OCI-LY1 (cell line): ENCODE measurements around the gene PLPPR4.

Experiments
- H2AFZ ChIP-seq: fragments of 200-600 bp; sonication (generic), shearing (Covaris generic); 2 replicates; pipeline ENCODE4 v1.6.0; 2014; ENCODE audit warnings: antibody characterized with exemption, mild to moderate bottlenecking, low read length
- H3F3A ChIP-seq: fragments of 200-600 bp; sonication (generic), shearing (Covaris generic); 2 replicates; pipeline ENCODE4 v1.6.0; 2014; ENCODE audit warnings: mild to moderate bottlenecking, antibody characterized with exemption, low read length, moderate library complexity; ENCODE audit not compliant: insufficient read depth
- H3K27ac ChIP-seq: fragments of 200-600 bp; sonication (generic); 2 replicates; pipeline ENCODE4 v1.5.1; 2014; ENCODE audit warnings: low read length, mixed run types, mild to moderate bottlenecking, low read depth; ENCODE audit not compliant: poor library complexity, severe bottlenecking
- H3K27me3 ChIP-seq: fragments of 200-600 bp; sonication (generic); 2 replicates; pipeline ENCODE4 v1.6.0; 2014; ENCODE audit warnings: antibody characterized with exemption, mild to moderate bottlenecking, low read length, moderate library complexity; ENCODE audit not compliant: insufficient read depth
- H3K36me3 ChIP-seq: fragments of 200-600 bp; sonication (generic); 2 replicates; pipeline ENCODE4 v1.6.1; 2014; ENCODE audit warnings: mild to moderate bottlenecking, antibody characterized with exemption, low read length, moderate library complexity, mixed read lengths; ENCODE audit not compliant: insufficient read depth
- H3K4me1 ChIP-seq: fragments of 200-600 bp; sonication (generic); 2 replicates; pipeline ENCODE4 v1.5.1; 2014; ENCODE audit warnings: mild to moderate bottlenecking, low read length, moderate library complexity; ENCODE audit not compliant: insufficient read depth, severe bottlenecking
- H3K4me2 ChIP-seq: fragments of 200-600 bp; sonication (generic), shearing (Covaris generic); 2 replicates; pipeline ENCODE4 v1.6.1; 2014; ENCODE audit warnings: low read length
- H3K4me3 ChIP-seq: fragments of 200-600 bp; sonication (generic); 2 replicates; pipeline ENCODE4 v1.5.1; 2014; ENCODE audit warnings: low read length, low read depth, mild to moderate bottlenecking, mixed read lengths; ENCODE audit not compliant: poor library complexity, severe bottlenecking
- H3K79me2 ChIP-seq: fragments of 200-600 bp; shearing (Covaris generic); 2 replicates; pipeline ENCODE4 v1.6.1; 2016; ENCODE audit warnings: mixed run types, low read length, mixed read lengths; ENCODE audit not compliant: insufficient read depth
- H3K9ac ChIP-seq: fragments of 200-600 bp; sonication (generic), shearing (Covaris generic); 2 replicates; pipeline ENCODE4 v1.6.1; 2014; ENCODE audit warnings: mild to moderate bottlenecking, low read length, mixed read lengths
- H3K9me2 ChIP-seq: fragments of 200-600 bp; sonication (generic), shearing (Covaris generic); 2 replicates; pipeline ENCODE4 v1.6.1; 2014; ENCODE audit warnings: low read depth, mild to moderate bottlenecking, low read length, mixed read lengths
- H3K9me3 ChIP-seq: fragments of 200-600 bp; shearing (Covaris generic); 2 replicates; pipeline ENCODE4 v1.6.1; 2014; ENCODE audit warnings: low read length, mixed read lengths
- H4K20me1 ChIP-seq: fragments of 200-600 bp; sonication (generic), shearing (Covaris generic); 2 replicates; pipeline ENCODE4 v1.6.0; 2016; ENCODE audit warnings: mild to moderate bottlenecking, low read length; ENCODE audit not compliant: insufficient read depth
- CTCF ChIP-seq: fragments of 200-600 bp; sonication (generic), shearing (Covaris generic); IDR thresholded peaks from 2 replicates; pipeline ENCODE4 v1.5.1; 2017; ENCODE audit warnings: mild to moderate bottlenecking, antibody characterized with exemption, low read length, moderate library complexity, mixed read lengths
- EZH2 ChIP-seq: fragments of 200-600 bp; sonication (generic), shearing (Covaris generic); IDR thresholded peaks from 2 replicates; pipeline ENCODE4 v1.8.0; 2017; ENCODE audit warnings: borderline replicate concordance, mixed run types, mild to moderate bottlenecking, antibody characterized with exemption, low read length, moderate library complexity, mixed read lengths

Gene PLPPR4

GRCh38 chr1:99264201-99265021 is at the start of gene PLPPR4:
PLPPR4 (plus strand) TSS chr1:99264492; CDS start chr1:99264594, 102 bp downstream.
- Histone ChIP-seq H2AFZ (no peak within 1 kb of the TSS), H3K4me2 (no peak within 1 kb of the TSS), H4K20me1 (no peaks in the 10 kb centered on the region), H3K9me2 (no peaks in the 10 kb centered on the region), H3K4me1 (no peaks in the 10 kb centered on the region), H3K27ac (no peak within 1 kb of the TSS), H3K27me3 (no peaks in the 10 kb centered on the region), H3K36me3 (no peaks in the 10 kb centered on the region), H3K4me3 (no peak within 1 kb of the TSS), H3K9me3 (no peaks in the 10 kb centered on the region), H3K9ac (no peak within 1 kb of the TSS), H3F3A (no peaks in the 10 kb centered on the region), H3K79me2 (no peaks in the 10 kb centered on the region)
- TF ChIP-seq CTCF (no peak), EZH2 (no peak)

DNA sequence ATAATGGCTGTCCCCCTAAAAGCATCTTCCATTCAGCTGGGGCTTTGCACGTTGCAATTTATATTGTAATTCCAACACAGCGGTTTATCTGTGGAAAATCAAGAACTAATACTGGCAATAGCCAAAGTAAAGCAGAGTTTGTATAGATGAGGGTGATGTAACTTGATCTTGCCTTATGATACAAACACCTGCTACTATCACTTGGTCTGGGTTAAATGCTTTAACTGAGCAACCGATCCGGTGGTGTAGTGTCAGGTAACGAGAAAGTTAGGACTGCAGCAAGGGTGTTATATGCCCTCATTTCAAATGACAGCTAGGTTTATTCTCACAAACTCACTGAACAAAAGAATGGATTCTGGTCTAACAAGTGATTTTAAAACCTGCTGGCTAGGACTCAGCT is 47.3 kb upstream of the PLPPR4 start:
- H3K9me3 ChIP-seq = peaks cover 4% of the 10 kb centered on the region; the same call in 1 of the 2 replicates
- H3K4me3 ChIP-seq = no peak overlapping the region
- no peaks in the 10 kb centered on the region for H3K79me2 ChIP-seq
- no peaks in the 10 kb centered on the region for H3K36me3 ChIP-seq
- H3K27me3 ChIP-seq = no peaks in the 10 kb centered on the region
- H4K20me1 ChIP-seq = no peaks in the 10 kb centered on the region
- no peaks in the 10 kb centered on the region for H3K4me1 ChIP-seq
- TF ChIP-seq CTCF (no peak), EZH2 (no peak)
- no peaks in the 10 kb centered on the region for H3K9me2 ChIP-seq
- H3K27ac ChIP-seq = no peak overlapping the region
- no peak overlapping the region for H2AFZ ChIP-seq
- H3K4me2 ChIP-seq = no peak overlapping the region
- no peak overlapping the region for H3K9ac ChIP-seq
- H3F3A ChIP-seq = no peaks in the 10 kb centered on the region

GRCh38 chr1:99217599-99217998 is 46.7 kb upstream of the PLPPR4 start:
- Histone ChIP-seq H3K9me2 (no peaks in the 10 kb centered on the region), H3K27me3 (no peaks in the 10 kb centered on the region), H3K79me2 (no peaks in the 10 kb centered on the region), H3K36me3 (no peaks in the 10 kb centered on the region), H3K9ac (no peak overlapping the region), H2AFZ (no peak overlapping the region), H3K9me3 (peaks cover 4% of the 10 kb centered on the region; the same call in 1 of the 2 replicates), H3K27ac (no peak overlapping the region), H3K4me1 (no peaks in the 10 kb centered on the region), H3K4me3 (no peak overlapping the region), H4K20me1 (no peaks in the 10 kb centered on the region), H3K4me2 (no peak overlapping the region), H3F3A (no peaks in the 10 kb centered on the region)
- TF ChIP-seq EZH2 (no peak), CTCF (no peak)
